ENCODE results near the gene SLC39A10.

- TF ChIP-seq POLR2A (IDR thresholded peaks at IDR 0.05) = no peak
- TF ChIP-seq CTCF (IDR thresholded peaks at IDR 0.05) = no peak
- no peak for TF ChIP-seq POLR2AphosphoS5 (IDR thresholded peaks at IDR 0.05)
- TF ChIP-seq EP300 (IDR thresholded peaks at IDR 0.05; ENCODE audit: low read depth) = no peak
Measured at GRCh38 chr2:195666113-195666712, 9.2 kb downstream of the SLC39A10 start.
